ENCODE data around the gene LCN6. TPM values are rescaled to one million over a fixed set of nuclear protein-coding genes. Genes with fewer than 3 reads are reported as not detected.
"Not testable (repeated sequence)": the region's sequence is repeated elsewhere in the genome, so short reads cannot be mapped to it uniquely, and the experiment has no call there.

LCN6 gene
- total and polyA plus RNA-seq, 12 donors, result 0.43 to 25.4 (median 2.2) TPM; not detected in 6

GRCh38 chr9:136787690-136788400 lies 39.5 kb upstream of the LCN6 start:
- intact Hi-C loops (cut with DNase I), result loop anchor here (5.0 to 10.0 kb wide), 3 partner anchors 244 to 447 kb away; partner anchors contain the start of genes FUT7 (in 1 of the 2) and SLC34A3 (in 1 of the 2)
- 16 to 20% (median 17%) methylated on average over 21 of the region's 21 CpGs for WGBS, 4 donors

GRCh38 chr9:136786983-136787382 lies 38.7 kb upstream of the LCN6 start:
- 43 to 50% (median 46%) methylated on average over 4 of the region's 4 CpGs for WGBS, 4 donors
- H3K4me1 ChIP-seq (replicated peaks in 1 of 2), result peaks cover 5 to 16% of the 10 kb centered on the region in 2 donors
- intact Hi-C loops (cut with DNase I), result loop anchor here (5.0 to 10.0 kb wide), 3 partner anchors 245 to 448 kb away; partner anchors contain the start of genes FUT7 (in 1 of the 2) and SLC34A3 (in 1 of the 2)
- not testable (repeated sequence) for H3K27ac ChIP-seq; H3K9me3 ChIP-seq (replicated peaks in 1 of 3); DNase-seq; H3K4me3 ChIP-seq; H3K36me3 ChIP-seq (replicated peaks in 1 of 2); H3K27me3 ChIP-seq

More at GRCh38 chr9:136787690-136788400, 39.5 kb upstream of the LCN6 start:
- Histone ChIP-seq H3K4me3 (no peak overlapping the region), H3K9me3 (replicated peaks in 1 of 3) (no peaks in the 10 kb centered on the region), H3K4me1 (replicated peaks in 1 of 2) (peaks cover 5 to 18% of the 10 kb centered on the region in 2 donors), H3K27me3 (no peaks in the 10 kb centered on the region), H3K36me3 (replicated peaks in 1 of 2) (peaks cover 0 to 4% of the 10 kb centered on the region in 2 donors), H3K27ac (no peak overlapping the region)
- TF ChIP-seq CTCF (IDR thresholded peaks at IDR 0.05) (peak; percentile 72 to 94 (median 88)), POLR2A (IDR thresholded peaks at IDR 0.05) (no peak)
- peak; percentile 57 to 85 (median 67) for DNase-seq

- H3K9me3 ChIP-seq (replicated peaks in 1 of 3), result no peaks in the 10 kb centered on the region
- TF ChIP-seq CTCF (IDR thresholded peaks at IDR 0.05), result no peak
- TF ChIP-seq POLR2A (IDR thresholded peaks at IDR 0.05), result no peak
- no peak for DNase-seq
- no peaks in the 10 kb centered on the region for H3K27me3 ChIP-seq
- no peaks in the 10 kb centered on the region for H3K36me3 ChIP-seq (replicated peaks in 1 of 2)
- H3K4me1 ChIP-seq (replicated peaks in 1 of 2), result peaks cover 5 to 10% of the 10 kb centered on the region in 2 donors
- intact Hi-C loops (cut with DNase I), result loop anchor here (5.0 to 10.0 kb wide), 3 partner anchors 246 to 448 kb away; partner anchors contain the start of genes FUT7 (in 1 of the 2) and SLC34A3 (in 1 of the 2)
- 65 to 75% (median 71%) methylated on average over 10 of the region's 10 CpGs for WGBS, 4 donors
- H3K27ac ChIP-seq, result no peak overlapping the region
- no peak overlapping the region for H3K4me3 ChIP-seq
These were observed 38.1 kb upstream of the LCN6 start for GRCh38 chr9:136786451-136786850.

- peak overlapping the region in 3 of 5 donors; percentile 61 to 78 (median 74) for H3K27ac ChIP-seq
- not testable (repeated sequence) for H3K4me3 ChIP-seq; H3K36me3 ChIP-seq (replicated peaks in 1 of 2); H3K9me3 ChIP-seq (replicated peaks in 1 of 3); H3K4me1 ChIP-seq (replicated peaks in 1 of 2); H3K27me3 ChIP-seq
- WGBS, 4 donors, result 54 to 63% (median 57%) methylated on average over 21 to 23 of the region's 23 CpGs
- DNase-seq, result peak in 6 of 7 donors; percentile 62 to 73 (median 68)
- intact Hi-C loops (cut with DNase I), result loop anchor here (5.0 to 10.0 kb wide), 3 partner anchors 247 to 449 kb away; partner anchors contain the start of genes FUT7 (in 1 of the 2) and SLC34A3 (in 1 of the 2)
These were observed 37.4 kb upstream of the LCN6 start for GRCh38 chr9:136785565-136786355.

GRCh38 chr9:136784997-136785361 lies 36.7 kb upstream of the LCN6 start:
- peak in 2 of 7 donors; percentile 61 to 70 for DNase-seq
- peaks cover 0 to 3% of the 10 kb centered on the region in 2 donors for H3K4me1 ChIP-seq (replicated peaks in 1 of 2)
- WGBS, 4 donors, result 60 to 78% (median 66%) methylated on average over 6 of the region's 6 CpGs
- H3K27ac ChIP-seq, result peak overlapping the region in 3 of 5 donors; percentile 61 to 78 (median 74)
- no peaks in the 10 kb centered on the region for H3K36me3 ChIP-seq (replicated peaks in 1 of 2)
- TF ChIP-seq CTCF (IDR thresholded peaks at IDR 0.05), result no peak
- TF ChIP-seq POLR2A (IDR thresholded peaks at IDR 0.05), result no peak
- no peak overlapping the region for H3K4me3 ChIP-seq
- no peaks in the 10 kb centered on the region for H3K9me3 ChIP-seq (replicated peaks in 1 of 3)
- intact Hi-C loops (cut with DNase I), result loop anchor here (5.0 to 10.0 kb wide), 3 partner anchors 247 to 450 kb away; partner anchors contain the start of genes FUT7 (in 1 of the 2) and SLC34A3 (in 1 of the 2)
- H3K27me3 ChIP-seq, result no peaks in the 10 kb centered on the region
